PC-3 (cell line): Measurements from ENCODE around the gene ERV3-1. TPM values are rescaled to one million over a fixed set of nuclear protein-coding genes. Genes with fewer than 3 reads are reported as not detected.

ENCODE experiments used
- ATAC-seq: fragments of 200-7000 bp; cut with Tn5 transposase; 2 replicates; pipeline ENCODE4 v1.9.1; 2020; ENCODE audit warnings: mild to moderate bottlenecking, moderate library complexity
- BruUV-seq: library from RNA; stranded (reverse); fragments of 400-500 nt; replicated peaks from 2 replicates; lab custom pipeline; 2021; lab: Mats Ljungman, UMichigan
- CTCF ChIA-PET: fragments of 300-600 bp; sonication (Branson Sonifier 250); formaldehyde crosslinking; loops from one replicate; lab custom pipeline; 2022; ENCODE audit warnings: antibody characterized with exemption; lab: Charles Lee
- POLR2A ChIA-PET: fragments of 300-600 bp; sonication (Branson Sonifier 250); formaldehyde crosslinking; loops from one replicate; lab custom pipeline; 2022; ENCODE audit warnings: antibody characterized with exemption; ENCODE audit not compliant: unreplicated experiment; lab: Charles Lee
- DNase-seq: peaks from one replicate; pipeline ENCODE4 v3.0.0-alpha.2; 2015
- H2AFZ ChIP-seq: fragments of 300-600 bp; sonication (generic); 2 replicates; pipeline ENCODE4 v1.6.0; 2016; ENCODE audit warnings: antibody characterized with exemption, low read length
- H3F3A ChIP-seq: fragments of 300-600 bp; sonication (generic); one replicate; pipeline ENCODE4 v1.6.0; 2017; ENCODE audit warnings: antibody characterized with exemption, low read length, control low read depth, mild to moderate bottlenecking; ENCODE audit not compliant: unreplicated experiment
- H3K27ac ChIP-seq: fragments of 300-600 bp; sonication (generic); 2 replicates; pipeline ENCODE4 v1.5.1; 2016; ENCODE audit warnings: mild to moderate bottlenecking, low read length
- H3K27me3 ChIP-seq: fragments of 300-600 bp; sonication (generic); 2 replicates; pipeline ENCODE4 v1.6.1; 2016; ENCODE audit warnings: low read length, mixed read lengths
- H3K36me3 ChIP-seq: fragments of 300-600 bp; sonication (generic); 2 replicates; pipeline ENCODE4 v1.6.1; 2016; ENCODE audit warnings: low read depth, mixed run types, low read length, mixed read lengths
- H3K4me1 ChIP-seq: fragments of 300-600 bp; sonication (generic); 2 replicates; pipeline ENCODE4 v1.5.1; 2016; ENCODE audit warnings: low read length; ENCODE audit not compliant: insufficient read depth
- H3K4me2 ChIP-seq: fragments of 300-600 bp; sonication (generic); 2 replicates; pipeline ENCODE4 v1.6.0; 2016; ENCODE audit warnings: low read length
- H3K4me3 ChIP-seq: fragments of 300-600 bp; sonication (generic); 2 replicates; pipeline ENCODE4 v1.5.1; 2016; ENCODE audit warnings: mild to moderate bottlenecking, low read length, mixed read lengths
- H3K79me2 ChIP-seq: fragments of 300-600 bp; sonication (generic); 2 replicates; pipeline ENCODE4 v1.6.1; 2017; ENCODE audit warnings: low read length, mixed read lengths
- H3K9ac ChIP-seq: fragments of 300-600 bp; sonication (generic); 2 replicates; pipeline ENCODE4 v1.6.0; 2016; ENCODE audit warnings: mild to moderate bottlenecking, low read length
- H3K9me2 ChIP-seq: fragments of 300-600 bp; sonication (generic); replicated peaks from 2 replicates; pipeline ENCODE4 v1.6.1; 2016; ENCODE audit warnings: mixed run types, low read length, mixed read lengths
- H3K9me3 ChIP-seq: fragments of 300-600 bp; sonication (generic); 2 replicates; pipeline ENCODE4 v1.6.1; 2016; ENCODE audit warnings: low read length, mixed read lengths
- H4K20me1 ChIP-seq: fragments of 300-600 bp; sonication (generic); 2 replicates; pipeline ENCODE4 v1.6.1; 2016; ENCODE audit warnings: low read length, mixed read lengths
- CTCF ChIP-seq: fragments of 300-600 bp; sonication (generic); conservative IDR thresholded peaks from 2 replicates; pipeline ENCODE4 v1.5.1; 2017; ENCODE audit warnings: antibody characterized with exemption, low read depth, mild to moderate bottlenecking, low read length
- EZH2 ChIP-seq: fragments of 300-600 bp; sonication (generic); IDR thresholded peaks from one replicate; pipeline ENCODE4 v1.6.1; 2017; ENCODE audit warnings: antibody characterized with exemption, mild to moderate bottlenecking, low read length; ENCODE audit not compliant: unreplicated experiment
- EZH2phosphoT487 ChIP-seq: fragments of 300-600 bp; sonication (generic); IDR thresholded peaks from 2 replicates; pipeline ENCODE4 v1.6.1; 2018; ENCODE audit warnings: mild to moderate bottlenecking, antibody characterized with exemption, low read length, borderline replicate concordance
- intact Hi-C: fragments of 100-400 bp; cut with micrococcal nuclease; formaldehyde crosslinking; loops from 2 replicates; pipeline ENCODE4 v1.9.0; 2023
- total RNA-seq: library from RNA; depleted of rRNA; stranded (reverse); fragments of >200 nt; gene quantifications from 2 replicates; pipeline ENCODE4 v1.2.3, GENCODE V29; 2014

The ERV3-1 gene
- total RNA-seq, 1 experiment from 2014 or later = 8.6 TPM

- peak; percentile 20; the same call in 1 of the 2 replicates for ATAC-seq
- peak overlapping the region; percentile 58 for H3K4me3 ChIP-seq
Observed at GRCh38 chr7:64947252-64948000, 59.1 kb downstream of the ERV3-1 start.

GRCh38 chr7:64946772-64947171 lies 59.7 kb downstream of the ERV3-1 start:
- CTCF ChIA-PET = no interaction called here
- Histone ChIP-seq H3K4me2 (peak overlapping the region; percentile 79; the same call in 1 of the 2 replicates), H3K27me3 (peaks cover 12% of the 10 kb centered on the region), H3K36me3 (no peaks in the 10 kb centered on the region), H3K27ac (no peak overlapping the region), H3K9me3 (no peaks in the 10 kb centered on the region), H4K20me1 (no peaks in the 10 kb centered on the region), H3K9me2 (no peaks in the 10 kb centered on the region), H3F3A (no peaks in the 10 kb centered on the region), H2AFZ (peak overlapping the region; percentile 74; the same call in 1 of the 2 replicates), H3K9ac (no peak overlapping the region), H3K4me3 (peak overlapping the region; percentile 58; the same call in 1 of the 2 replicates), H3K79me2 (no peaks in the 10 kb centered on the region), H3K4me1 (no peaks in the 10 kb centered on the region)
- TF ChIP-seq EZH2phosphoT487 = no peak
- no peak for TF ChIP-seq EZH2
- TF ChIP-seq CTCF = peak; percentile 40; the same call in 1 of the 2 replicates
- intact Hi-C loops = no loop called here
- ATAC-seq (peak; percentile 59), DNase-seq (peak; percentile 8)
- BruUV-seq = no TSS peak
- POLR2A ChIA-PET = interaction anchor here (0.6 kb wide), 1 partner anchor 15 kb away, joined by 6 read pairs; no protein-coding TSS in a partner anchor

More at GRCh38 chr7:64947252-64948000, 59.1 kb downstream of the ERV3-1 start:
- no TSS peak for BruUV-seq
- H3K4me2 ChIP-seq = peak overlapping the region; percentile 79
- H3K9me2 ChIP-seq = no peaks in the 10 kb centered on the region
- no peaks in the 10 kb centered on the region for H3K36me3 ChIP-seq
- no peaks in the 10 kb centered on the region for H3K9me3 ChIP-seq
- H3K4me1 ChIP-seq = no peaks in the 10 kb centered on the region
- no peaks in the 10 kb centered on the region for H3K79me2 ChIP-seq
- H3F3A ChIP-seq = no peaks in the 10 kb centered on the region
- H4K20me1 ChIP-seq = no peaks in the 10 kb centered on the region
- H3K27me3 ChIP-seq = peaks cover 12% of the 10 kb centered on the region
- H2AFZ ChIP-seq = peak overlapping the region; percentile 74
- ChIA-PET CTCF (no interaction called here), POLR2A (interaction anchor here (0.6 kb wide), 1 partner anchor 14 kb away, joined by 6 read pairs; no protein-coding TSS in a partner anchor)
- H3K9ac ChIP-seq = no peak overlapping the region
- intact Hi-C loops = no loop called here
- TF ChIP-seq EZH2phosphoT487 = no peak
- no peak for TF ChIP-seq EZH2
- TF ChIP-seq CTCF = no peak
- no peak overlapping the region for H3K27ac ChIP-seq
- DNase-seq = no peak
